ENCODE measurements around the gene PLD3.

- TF ChIP-seq EZH2 (IDR thresholded peaks at IDR 0.05; ENCODE audit: low read length, unreplicated experiment) (no peak), CTCF (conservative IDR thresholded peaks at IDR 0.05; ENCODE audit: low read depth, low read length) (no peak)
Measured at GRCh38 chr19:40348961-40349507, 539 bp downstream of the PLD3 start.
